HG03097 (cell line): ENCODE data around the gene PLEKHG4B.
"Not testable (repeated sequence)": the region's sequence is repeated elsewhere in the genome, so short reads cannot be mapped to it uniquely, and the experiment has no call there.

Source experiments
- ATAC-seq: cut with Tn5 transposase; IDR thresholded peaks from one replicate; pipeline ENCODE4 v1.9.1; 2021; ENCODE audit not compliant: unreplicated experiment, low FRiP score

PLEKHG4B gene

GRCh38 chr5:217494-218456, 125.8 kb downstream of the PLEKHG4B start, which contains the start of the genes CCDC127 and SDHA:
Gene CCDC127 (minus strand): TSS chr5:218153. CDS start chr5:216849, 1,304 bp downstream.
Gene SDHA (plus strand): TSS chr5:218320. CDS start chr5:218356, 36 bp downstream.
- peak; percentile 73 for ATAC-seq

- ATAC-seq = peak; percentile 5
Measured at GRCh38 chr5:218457-219291, 126.7 kb downstream of the PLEKHG4B start.

GRCh38 chr5:219460-219863, 127.5 kb downstream of the PLEKHG4B start:
- ATAC-seq = no peak

GRCh38 chr5:219991-220390, 128.0 kb downstream of the PLEKHG4B start:
- ATAC-seq = no peak

- not testable (repeated sequence) for ATAC-seq
Measured at GRCh38 chr5:222951-223715, 131.2 kb downstream of the PLEKHG4B start.

- ATAC-seq = no peak
Measured at GRCh38 chr5:223791-224190, 131.8 kb downstream of the PLEKHG4B start.

GRCh38 chr5:225334-225733, 133.4 kb downstream of the PLEKHG4B start:
- ATAC-seq = no peak

GRCh38 chr5:227375-227774, 135.4 kb downstream of the PLEKHG4B start:
- not testable (repeated sequence) for ATAC-seq

GRCh38 chr5:228886-229285, 136.9 kb downstream of the PLEKHG4B start:
- no peak for ATAC-seq

GRCh38 chr5:230711-231110, 138.7 kb downstream of the PLEKHG4B start:
- no peak for ATAC-seq

GRCh38 chr5:231661-232060, 139.7 kb downstream of the PLEKHG4B start:
- ATAC-seq = no peak

- ATAC-seq = not testable (repeated sequence)
Measured at GRCh38 chr5:233426-233825, 141.5 kb downstream of the PLEKHG4B start.

GRCh38 chr5:234450-234849, 142.5 kb downstream of the PLEKHG4B start:
- ATAC-seq = no peak

- ATAC-seq = not testable (repeated sequence)
Measured at GRCh38 chr5:235527-235926, 143.6 kb downstream of the PLEKHG4B start.

- ATAC-seq = not testable (repeated sequence)
Measured at GRCh38 chr5:237931-238330, 146.0 kb downstream of the PLEKHG4B start.
